ENCODE results near the gene KNTC1.

The KNTC1 gene

DNA sequence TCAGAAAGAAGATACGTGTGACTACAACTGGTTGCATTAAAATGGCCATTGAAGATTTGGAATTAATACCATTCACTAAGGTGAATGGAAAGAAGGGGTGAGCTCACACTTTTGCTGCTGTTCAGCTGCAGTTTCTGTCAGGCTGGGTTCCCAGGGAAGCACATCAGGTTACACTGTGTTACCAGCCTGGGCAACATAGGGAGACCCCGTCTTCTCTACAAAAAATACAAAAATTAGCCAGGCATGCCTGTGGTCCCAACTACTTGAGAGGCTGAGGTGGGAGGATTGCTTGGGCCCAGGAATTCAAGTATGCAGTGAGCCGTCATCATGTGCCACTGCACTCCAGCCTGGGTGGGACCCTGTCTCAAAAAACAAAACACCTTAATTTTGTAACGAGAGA is 13.4 kb upstream of the KNTC1 start:
- Histone ChIP-seq H3K79me2 (peaks cover 14% of the 10 kb centered on the region), H3K27me3 (ENCODE audit: control insufficient read depth, insufficient read depth, low read length) (no peaks in the 10 kb centered on the region), H3K27ac (no peak overlapping the region), H3K9me3 (ENCODE audit: control insufficient read depth, low read length) (no peaks in the 10 kb centered on the region), H3K9ac (no peak overlapping the region), H3K36me3 (ENCODE audit: control insufficient read depth, insufficient read depth, low read length) (no peaks in the 10 kb centered on the region), H3K4me2 (ENCODE audit: low read length) (no peak overlapping the region), H3K4me3 (ENCODE audit: low read depth, low read length) (no peak overlapping the region), H3K4me1 (no peaks in the 10 kb centered on the region), H2AFZ (no peak overlapping the region)
- TF ChIP-seq CTCF (IDR thresholded peaks at IDR 0.05) = no peak

DNA sequence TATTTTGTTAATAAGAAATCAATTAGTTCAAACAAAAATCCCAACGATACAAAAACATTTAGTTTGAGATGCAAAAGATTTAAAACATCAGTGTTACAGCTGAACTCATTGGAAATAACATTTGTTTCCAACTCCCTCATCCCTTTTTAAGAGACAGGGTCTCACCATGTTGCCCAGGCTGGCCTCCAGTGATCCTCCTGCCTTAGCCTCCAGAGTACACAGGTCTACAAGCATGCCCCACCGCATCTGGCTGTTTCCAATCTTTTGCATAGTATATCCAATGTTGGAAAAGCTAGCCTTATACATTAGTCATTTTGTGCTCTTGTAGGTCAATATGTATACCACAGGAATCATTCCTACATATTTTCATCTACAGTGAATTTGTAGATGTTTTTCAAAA is 11.8 kb upstream of the KNTC1 start:
- H3K36me3 ChIP-seq (ENCODE audit: control insufficient read depth, insufficient read depth, low read length) = no peaks in the 10 kb centered on the region
- no peaks in the 10 kb centered on the region for H3K4me1 ChIP-seq
- H3K79me2 ChIP-seq = peaks cover 16% of the 10 kb centered on the region
- no peaks in the 10 kb centered on the region for H3K27me3 ChIP-seq (ENCODE audit: control insufficient read depth, insufficient read depth, low read length)
- no peak overlapping the region for H3K9ac ChIP-seq
- no peaks in the 10 kb centered on the region for H3K9me3 ChIP-seq (ENCODE audit: control insufficient read depth, low read length)
- no peak overlapping the region for H3K27ac ChIP-seq
- H3K4me3 ChIP-seq (ENCODE audit: low read depth, low read length) = no peak overlapping the region
- H2AFZ ChIP-seq = no peak overlapping the region
- no peak for TF ChIP-seq CTCF (IDR thresholded peaks at IDR 0.05)
- no peak overlapping the region for H3K4me2 ChIP-seq (ENCODE audit: low read length)

DNA sequence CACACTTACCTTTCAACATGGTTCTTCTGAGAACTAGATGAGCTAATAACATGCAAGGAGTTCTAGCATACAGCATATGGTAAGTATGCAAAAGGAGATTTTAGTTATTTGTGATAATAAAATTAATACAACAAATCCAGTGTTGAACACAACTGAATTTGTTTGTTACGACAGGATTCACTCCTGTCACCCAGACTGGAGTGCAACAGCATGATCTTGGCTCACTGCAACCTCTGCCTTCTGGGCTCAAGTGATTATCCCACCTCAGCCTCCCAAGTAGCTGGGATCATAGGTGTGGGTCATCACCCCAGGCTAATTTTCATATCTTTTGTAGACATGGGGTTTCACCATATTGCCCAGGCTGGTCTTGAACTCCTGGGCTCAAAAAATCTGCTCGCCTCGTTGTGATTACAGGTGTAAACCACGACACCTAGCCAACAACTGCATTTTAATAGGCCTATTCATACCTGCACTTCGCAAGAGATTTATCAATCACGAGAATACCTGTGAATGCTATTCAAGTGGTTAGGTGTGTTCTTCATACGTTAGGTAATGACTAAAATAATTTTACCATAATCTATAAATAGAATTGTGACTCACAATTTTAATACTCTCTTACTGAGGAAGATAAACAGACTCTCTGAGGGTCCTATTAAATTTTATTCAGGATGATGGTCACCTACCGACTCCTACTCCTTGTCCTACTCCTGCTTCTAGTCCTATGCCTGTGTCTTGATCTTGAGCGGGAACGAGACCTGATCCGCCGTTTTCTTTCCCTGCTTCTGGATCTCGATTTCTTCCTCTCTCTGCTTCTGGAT is 10.3 kb upstream of the KNTC1 start:
- Histone ChIP-seq H3K27me3 (ENCODE audit: control insufficient read depth, insufficient read depth, low read length) (no peaks in the 10 kb centered on the region), H3K4me3 (ENCODE audit: low read depth, low read length) (no peak overlapping the region), H3K27ac (no peak overlapping the region), H3K4me2 (ENCODE audit: low read length) (no peak overlapping the region), H3K36me3 (ENCODE audit: control insufficient read depth, insufficient read depth, low read length) (no peaks in the 10 kb centered on the region), H3K9ac (no peak overlapping the region), H2AFZ (no peak overlapping the region), H3K9me3 (ENCODE audit: control insufficient read depth, low read length) (no peaks in the 10 kb centered on the region), H3K4me1 (no peaks in the 10 kb centered on the region), H3K79me2 (peaks cover 26% of the 10 kb centered on the region)
- TF ChIP-seq CTCF (IDR thresholded peaks at IDR 0.05) = no peak

GRCh38 chr12:122517877-122518276 is 9.2 kb upstream of the KNTC1 start:
- Histone ChIP-seq H3K27ac (no peak overlapping the region), H3K4me2 (ENCODE audit: low read length) (no peak overlapping the region), H3K9me3 (ENCODE audit: control insufficient read depth, low read length) (no peaks in the 10 kb centered on the region), H3K9ac (no peak overlapping the region), H3K27me3 (ENCODE audit: control insufficient read depth, insufficient read depth, low read length) (no peaks in the 10 kb centered on the region), H2AFZ (no peak overlapping the region), H3K36me3 (ENCODE audit: control insufficient read depth, insufficient read depth, low read length) (no peaks in the 10 kb centered on the region), H3K79me2 (peaks cover 30% of the 10 kb centered on the region), H3K4me1 (no peaks in the 10 kb centered on the region), H3K4me3 (ENCODE audit: low read depth, low read length) (no peak overlapping the region)
- no peak for TF ChIP-seq CTCF (IDR thresholded peaks at IDR 0.05)

DNA sequence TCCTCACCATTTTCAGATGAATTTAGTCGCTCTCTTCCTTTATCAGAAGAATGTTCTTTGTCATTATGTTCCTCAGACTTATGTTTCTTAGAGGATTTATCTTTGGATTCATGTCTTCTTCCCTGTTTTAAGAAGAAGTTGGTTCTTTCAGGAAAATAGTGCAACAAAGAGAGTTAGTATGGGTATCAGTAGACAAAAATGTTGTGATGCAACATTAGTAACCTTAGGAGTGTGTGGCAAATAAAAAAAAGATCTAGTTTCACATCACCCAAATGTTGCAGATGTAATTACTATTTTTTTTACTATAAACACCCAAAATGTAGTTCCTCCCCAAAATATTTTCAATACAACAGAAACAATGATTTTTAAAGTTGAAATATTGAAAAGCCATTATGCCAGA is 8.1 kb upstream of the KNTC1 start:
- Histone ChIP-seq H3K4me1 (peaks cover 5% of the 10 kb centered on the region), H3K27ac (no peak overlapping the region), H3K9me3 (ENCODE audit: control insufficient read depth, low read length) (no peaks in the 10 kb centered on the region), H3K4me2 (ENCODE audit: low read length) (no peak overlapping the region), H3K36me3 (ENCODE audit: control insufficient read depth, insufficient read depth, low read length) (no peaks in the 10 kb centered on the region), H3K4me3 (ENCODE audit: low read depth, low read length) (no peak overlapping the region), H3K27me3 (ENCODE audit: control insufficient read depth, insufficient read depth, low read length) (no peaks in the 10 kb centered on the region), H3K79me2 (peaks cover 37% of the 10 kb centered on the region), H3K9ac (no peak overlapping the region), H2AFZ (no peak overlapping the region)
- no peak for TF ChIP-seq CTCF (IDR thresholded peaks at IDR 0.05)
